ENCODE measurements around the gene OBSL1.

Gene OBSL1

GRCh38 chr2:219596954-219597551 is 25.7 kb upstream of the OBSL1 start:
- no peak for DNase-seq (ENCODE audit: low spot score)

DNA sequence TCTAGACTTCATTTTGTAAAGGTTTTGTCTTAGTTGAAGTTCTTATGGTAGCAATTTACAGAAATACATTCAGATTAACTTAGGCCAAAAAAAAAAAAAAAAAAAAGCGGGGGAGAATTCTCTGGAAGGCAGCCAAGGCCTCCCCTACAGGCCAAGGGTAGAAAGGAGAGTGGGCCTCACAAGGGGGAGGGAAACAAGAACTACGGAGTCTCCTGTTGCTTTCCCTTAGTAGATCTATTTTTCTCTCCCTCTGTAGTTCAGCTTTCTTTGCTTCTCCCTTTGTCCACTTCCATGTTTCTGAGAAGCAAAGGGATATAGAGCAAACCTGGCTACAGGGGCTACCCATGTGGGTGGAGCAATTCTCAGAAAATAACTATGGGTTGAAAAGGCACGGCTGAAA is 23.9 kb upstream of the OBSL1 start:
- DNase-seq (ENCODE audit: low spot score), result no peak

DNA sequence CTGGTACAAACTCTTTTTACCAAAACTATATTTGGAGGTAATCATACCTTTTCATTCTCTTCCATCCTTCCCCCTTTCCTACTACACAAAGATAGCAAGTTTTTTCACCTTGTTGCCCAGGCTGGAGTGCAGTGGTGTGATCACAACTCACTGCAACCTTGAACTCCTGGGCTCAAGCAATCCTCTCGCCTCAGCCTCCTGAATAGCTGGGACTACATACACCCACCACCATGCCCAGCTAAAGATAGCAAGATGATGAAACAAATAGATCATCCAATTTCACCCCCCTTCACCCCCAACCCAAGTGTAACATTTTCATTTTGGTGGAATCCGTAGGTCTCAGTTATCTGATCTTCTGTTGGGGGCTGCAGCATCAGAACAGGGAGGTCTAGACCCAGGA is 21.8 kb upstream of the OBSL1 start:
- DNase-seq (ENCODE audit: low spot score), result no peak

DNA sequence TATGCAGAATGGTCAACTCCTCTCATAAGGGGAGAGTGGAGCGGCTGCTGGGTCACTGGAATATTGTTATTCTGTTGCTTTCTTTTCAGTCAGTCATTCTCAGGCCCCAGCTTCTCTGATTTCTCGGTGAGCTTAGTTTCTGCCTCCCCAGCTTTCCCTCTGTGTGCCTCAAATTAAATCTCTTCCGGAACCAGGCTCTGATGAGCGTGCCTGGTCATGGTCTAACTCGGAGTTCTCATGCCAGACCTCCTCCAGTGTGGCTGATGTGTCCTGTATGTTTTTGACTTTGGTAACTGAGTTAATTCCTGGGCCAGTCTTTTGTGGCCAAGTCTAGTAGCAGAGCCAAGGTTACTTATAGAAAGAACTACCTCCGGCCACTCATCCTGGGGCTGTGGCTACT is 21.4 kb upstream of the OBSL1 start:
- no peak for DNase-seq (ENCODE audit: low spot score)

DNA sequence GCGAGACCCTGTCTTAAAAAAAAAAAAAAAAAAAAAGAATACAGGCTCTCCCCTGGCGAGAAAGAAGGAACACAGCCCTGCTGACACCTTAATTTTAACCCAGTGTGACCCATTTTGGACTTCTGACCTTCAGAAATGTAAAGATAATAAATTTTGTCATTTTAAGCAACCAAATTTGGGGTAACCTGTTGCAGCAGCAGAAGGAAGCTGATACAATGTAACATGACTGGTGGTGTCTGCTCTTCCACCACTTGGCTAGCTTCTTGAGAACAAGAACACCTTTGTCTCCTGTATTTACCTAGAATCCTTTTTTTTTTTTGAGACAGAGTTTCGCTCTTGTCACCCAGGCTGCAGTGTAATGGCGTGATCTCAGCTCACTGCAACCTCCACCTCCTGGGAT is 19.8 kb upstream of the OBSL1 start:
- no peak for DNase-seq (ENCODE audit: low spot score)

GRCh38 chr2:219581346-219581745 is 10.0 kb upstream of the OBSL1 start:
- no peak for DNase-seq (ENCODE audit: low spot score)

GRCh38 chr2:219578811-219579613 is 7.7 kb upstream of the OBSL1 start:
- no peak for DNase-seq (ENCODE audit: low spot score)

DNA sequence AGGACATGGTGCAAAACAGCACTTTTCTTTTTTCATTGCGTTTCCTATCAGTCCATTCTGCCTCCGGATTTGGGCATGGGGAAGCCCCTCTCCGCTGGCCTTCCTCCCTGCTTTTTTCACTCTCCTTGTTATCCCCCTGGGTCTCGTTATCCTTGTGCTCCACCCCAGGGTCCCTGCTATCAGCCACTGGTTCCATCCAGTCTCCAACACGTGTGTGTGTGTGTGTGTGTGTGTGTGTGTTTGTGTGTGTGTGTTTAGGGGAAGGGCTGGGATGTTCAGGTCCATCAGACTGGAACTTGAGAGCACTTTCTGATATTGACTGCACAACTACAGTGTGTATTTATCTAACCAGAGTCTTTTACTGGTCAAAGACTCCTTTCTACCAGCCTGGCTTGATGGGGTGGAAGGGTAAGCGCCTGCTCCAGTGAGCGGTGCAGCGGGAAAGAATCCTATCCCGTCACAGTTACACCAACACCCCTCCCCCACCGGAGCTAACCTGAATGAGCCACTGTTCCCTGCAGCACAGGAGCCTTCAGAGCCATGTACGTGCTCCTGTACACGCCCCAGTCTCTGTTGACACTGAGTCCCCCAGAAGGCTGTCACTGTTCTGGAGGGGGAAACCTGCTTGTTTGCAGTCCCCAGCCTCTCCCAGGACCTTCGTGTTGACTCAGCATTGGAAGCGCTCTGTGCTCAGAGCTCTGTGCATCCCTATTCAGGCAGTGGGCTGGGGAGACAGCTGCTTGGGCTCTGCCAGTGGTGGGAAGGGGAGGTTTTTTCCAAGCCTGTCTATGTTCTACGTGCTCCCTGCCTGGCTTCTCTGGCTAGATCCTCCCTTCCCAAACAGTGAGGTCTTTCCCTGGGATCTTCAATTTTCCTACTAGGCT is 5.4 kb upstream of the OBSL1 start:
- no peak for DNase-seq (ENCODE audit: low spot score)

- no peak for DNase-seq (ENCODE audit: low spot score)
These were observed 4.5 kb upstream of the OBSL1 start for GRCh38 chr2:219575566-219576504.

DNA sequence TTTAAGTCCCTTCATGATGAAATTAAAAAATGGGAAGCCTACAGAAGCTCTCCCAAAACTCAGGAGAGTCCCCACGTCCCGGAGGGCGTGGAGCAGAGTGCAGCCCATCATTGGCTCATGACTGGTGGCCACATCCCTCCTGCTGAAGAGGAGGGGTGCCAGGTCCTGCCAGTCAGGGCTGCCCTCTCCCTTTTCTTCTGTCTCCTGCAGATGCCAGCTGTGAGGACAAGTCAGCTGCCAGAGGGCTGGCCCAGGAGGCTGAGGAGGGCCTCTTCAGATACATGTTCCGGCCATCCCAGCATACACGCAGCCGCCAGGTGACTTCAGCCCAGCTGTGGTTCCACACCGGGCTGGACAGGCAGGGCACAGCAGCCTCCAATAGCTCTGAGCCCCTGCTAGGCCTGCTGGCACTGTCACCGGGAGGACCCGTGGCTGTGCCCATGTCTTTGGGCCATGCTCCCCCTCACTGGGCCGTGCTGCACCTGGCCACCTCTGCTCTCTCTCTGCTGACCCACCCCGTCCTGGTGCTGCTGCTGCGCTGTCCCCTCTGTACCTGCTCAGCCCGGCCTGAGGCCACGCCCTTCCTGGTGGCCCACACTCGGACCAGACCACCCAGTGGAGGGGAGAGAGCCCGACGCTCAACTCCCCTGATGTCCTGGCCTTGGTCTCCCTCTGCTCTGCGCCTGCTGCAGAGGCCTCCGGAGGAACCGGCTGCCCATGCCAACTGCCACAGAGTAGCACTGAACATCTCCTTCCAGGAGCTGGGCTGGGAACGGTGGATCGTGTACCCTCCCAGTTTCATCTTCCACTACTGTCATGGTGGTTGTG is 3.4 kb upstream of the OBSL1 start:
- DNase-seq (ENCODE audit: low spot score), result no peak

- no peak for DNase-seq (ENCODE audit: low spot score)
These were observed 1.8 kb upstream of the OBSL1 start for GRCh38 chr2:219573166-219573565.

GRCh38 chr2:219572237-219573001 is 1.1 kb upstream of the OBSL1 start, which contains the start of gene INHA:
Gene INHA (plus strand): TSS chr2:219572310. CDS start chr2:219572375, 65 bp downstream.
- DNase-seq (ENCODE audit: low spot score), result no peak

- peak; percentile 52 for DNase-seq (ENCODE audit: low spot score)
These were observed 422 bp downstream of the OBSL1 start for GRCh38 chr2:219570924-219571310.

DNA sequence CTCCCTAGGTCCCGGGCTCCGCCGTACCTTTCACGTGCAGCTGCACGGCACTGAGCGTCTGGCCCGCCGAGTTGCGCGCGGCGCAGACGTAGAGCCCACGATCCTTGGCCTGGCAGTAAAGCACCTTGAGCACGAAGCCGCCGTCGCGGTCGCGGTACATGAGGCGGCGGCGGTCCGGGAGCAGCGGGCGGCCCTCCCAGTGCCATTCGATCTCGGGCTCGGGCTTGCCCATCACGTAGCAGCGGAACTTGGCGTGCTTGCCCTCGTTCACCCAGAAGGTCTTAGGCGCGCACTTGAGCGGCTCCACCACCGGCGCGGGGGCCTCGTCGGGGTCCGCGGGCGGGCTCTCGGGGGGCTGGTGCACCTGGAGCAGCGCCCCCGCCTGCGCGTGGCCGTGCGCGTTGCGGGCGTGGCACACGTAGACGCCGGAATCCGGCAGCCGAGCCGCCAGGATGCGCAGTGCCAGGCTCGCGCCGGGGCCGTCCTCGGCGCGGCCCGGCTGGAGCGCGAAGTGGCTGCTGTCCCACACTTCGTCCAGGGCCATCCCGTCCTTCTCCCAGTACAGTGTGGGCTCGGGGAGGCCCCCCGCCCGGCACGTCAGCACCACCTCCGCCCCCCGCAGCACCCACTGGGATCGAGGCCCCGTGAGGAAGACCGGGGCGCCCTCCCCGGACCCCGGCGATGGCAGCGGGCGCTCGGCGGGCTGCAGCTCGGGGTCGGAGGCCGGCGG is 980 bp downstream of the OBSL1 start:
- peak; percentile 71 for DNase-seq (ENCODE audit: low spot score)

- DNase-seq (ENCODE audit: low spot score), result no peak
These were observed 1.7 kb downstream of the OBSL1 start for GRCh38 chr2:219569635-219570034.

DNA sequence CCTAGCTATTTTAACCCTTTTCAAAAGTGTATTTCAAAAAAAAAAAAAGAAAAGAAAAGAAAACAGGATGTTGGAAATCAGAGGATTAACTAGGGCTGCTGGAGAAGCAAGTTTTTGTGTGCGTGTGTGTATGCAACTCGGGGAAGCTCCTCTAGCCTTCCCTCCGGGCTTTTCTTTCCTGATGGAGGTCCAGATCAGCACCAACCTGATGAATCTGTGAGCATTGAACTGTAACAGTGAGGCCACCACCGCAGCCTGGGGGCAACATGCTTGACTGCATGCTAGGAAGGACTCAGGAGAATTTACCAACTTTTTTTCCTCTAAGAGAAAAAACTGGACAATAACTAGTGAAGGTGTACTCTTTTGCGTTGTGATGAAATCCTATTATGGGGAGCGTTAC is 2.3 kb downstream of the OBSL1 start:
- DNase-seq (ENCODE audit: low spot score), result no peak

DNA sequence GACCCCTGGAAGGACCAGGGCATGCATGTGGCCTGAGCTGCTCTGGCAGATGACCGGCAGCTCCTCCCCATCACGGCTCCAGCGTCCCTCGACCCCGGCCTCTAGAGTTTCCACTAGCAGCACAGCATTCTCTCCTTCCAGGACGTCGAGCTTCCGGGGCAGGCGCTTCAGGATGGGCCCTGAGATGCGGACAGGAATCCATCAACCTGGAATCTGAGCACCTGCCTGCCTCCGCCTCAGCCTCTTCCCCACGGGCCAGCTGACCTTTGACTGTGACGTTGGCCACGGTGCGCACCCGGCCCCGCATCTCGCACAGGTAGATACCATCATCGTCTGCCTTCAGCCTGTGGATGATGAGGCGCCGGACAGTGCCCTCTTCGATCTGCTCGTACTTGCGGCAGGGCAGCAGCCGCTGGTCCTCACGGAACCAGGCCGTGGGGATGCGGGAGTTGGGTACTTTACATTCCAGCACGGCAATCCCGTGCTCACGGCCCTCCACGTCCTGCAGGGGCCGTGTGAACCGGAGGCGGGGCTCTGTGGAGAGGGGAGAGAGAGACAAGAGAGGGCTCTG is 3.5 kb downstream of the OBSL1 start:
- no peak for DNase-seq (ENCODE audit: low spot score)

DNA sequence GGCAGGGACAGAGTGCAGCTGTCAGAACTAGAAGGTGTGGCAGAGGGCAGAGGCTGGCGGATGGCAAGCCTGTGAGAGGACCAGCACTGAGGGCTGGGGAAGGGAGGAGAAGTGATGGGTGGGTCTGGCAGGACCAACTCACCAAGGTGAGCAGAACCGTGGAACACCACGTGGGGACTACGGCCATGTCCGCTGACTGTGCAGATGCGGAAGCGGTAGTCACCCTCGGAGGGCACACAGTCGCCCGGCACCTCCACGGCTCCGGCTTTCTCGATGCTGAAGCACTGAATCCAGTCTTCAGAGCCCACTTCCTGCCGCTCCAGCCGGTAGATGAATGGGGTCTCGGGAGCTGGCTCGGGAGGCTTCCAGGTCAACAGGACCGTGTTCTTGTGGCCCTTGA is 4.2 kb downstream of the OBSL1 start:
- peak; percentile 17 for DNase-seq (ENCODE audit: low spot score)

DNA sequence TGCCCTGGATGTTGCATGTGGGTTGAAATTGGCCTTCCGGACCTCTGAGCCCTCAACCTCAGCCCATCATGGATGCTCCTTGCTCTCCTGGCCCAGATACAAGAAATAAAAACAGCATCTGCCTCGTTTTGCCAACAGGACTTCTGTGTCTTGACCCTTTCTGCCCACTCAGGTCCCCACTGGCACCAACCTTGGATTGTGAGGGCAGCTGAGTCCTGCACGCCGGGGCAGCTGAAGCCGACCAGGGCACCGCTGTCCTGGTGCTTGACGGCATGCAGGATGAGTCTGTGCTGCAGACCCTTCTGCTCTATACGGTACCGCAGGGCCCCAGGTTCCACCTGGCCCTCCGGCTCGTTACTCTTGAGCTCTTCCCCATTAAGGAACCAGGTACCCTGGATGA is 4.7 kb downstream of the OBSL1 start:
- DNase-seq (ENCODE audit: low spot score), result peak; percentile 8

Data from D341Med (cell line).